ENCODE measurements around the gene NUP153. TPM values are rescaled to one million over a fixed set of nuclear protein-coding genes. Genes with fewer than 3 reads are reported as not detected.

NUP153 gene
- total RNA-seq, 1 donor: 32.6 TPM

GRCh38 chr6:17577059-17577458, 129.7 kb downstream of the NUP153 start:
- no peak for DNase-seq (ENCODE audit: low read depth in 2 of 3, low spot score in 2 of 3)

DNA sequence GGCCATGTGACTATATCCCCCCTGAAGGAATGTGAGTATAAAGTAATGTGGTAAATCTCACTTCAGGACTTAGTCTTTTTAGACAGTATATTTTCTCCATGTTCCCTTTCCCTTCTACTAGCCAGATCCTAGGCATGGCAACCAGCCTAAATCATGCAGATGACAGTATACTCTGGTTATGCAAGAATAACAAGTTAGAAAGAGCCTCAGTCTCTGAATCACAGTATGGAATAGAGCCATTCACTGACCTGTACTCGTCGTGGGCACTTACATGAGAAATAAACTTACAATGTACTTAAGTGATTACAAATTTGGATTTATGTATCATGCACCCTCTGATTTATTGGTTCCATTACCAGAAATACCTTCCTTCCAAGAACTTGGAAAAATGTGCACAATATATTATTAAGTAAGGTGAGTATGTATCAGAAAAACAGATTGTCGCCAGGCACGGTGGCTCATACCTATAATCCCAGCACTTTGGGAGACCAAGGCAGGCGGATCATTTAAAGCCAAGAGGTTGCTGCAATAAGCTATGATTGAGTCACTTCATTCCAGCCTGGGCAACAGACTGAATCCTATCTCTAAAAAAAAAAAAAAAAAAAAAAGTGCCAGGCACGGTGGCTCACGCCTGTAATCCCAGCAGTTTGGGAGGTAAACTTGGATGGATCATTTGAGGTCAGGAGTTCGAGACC, 131.7 kb downstream of the NUP153 start:
- DNase-seq (ENCODE audit: low read depth in 2 of 3, low spot score in 2 of 3): no peak

DNA sequence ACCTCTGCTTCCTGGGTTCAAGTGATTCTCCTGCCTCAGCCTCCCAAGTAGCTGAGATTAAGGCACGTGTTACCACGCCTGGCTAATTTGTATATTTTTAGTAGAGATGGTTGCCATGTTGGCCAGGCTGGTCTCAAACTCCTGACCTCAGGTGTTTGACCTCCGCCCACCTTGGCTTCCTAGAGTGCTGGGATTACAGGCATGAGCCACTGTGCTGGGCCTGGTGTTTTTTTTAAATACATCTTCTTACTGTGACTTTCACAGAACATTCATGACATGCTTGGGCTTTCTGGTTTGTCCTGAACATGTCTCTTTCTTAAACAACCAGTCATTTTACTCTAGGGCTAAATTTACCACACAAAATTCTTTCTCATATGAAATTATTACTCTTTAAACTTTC, 141.3 kb downstream of the NUP153 start:
- no peak for DNase-seq (ENCODE audit: low read depth in 2 of 3, low spot score in 2 of 3)

Small RNA genes lying within 50 kb of the gene (small RNA-seq; reads per million reads assigned to genes)
- gene RF00019 (not detected), gene RNA5SP204 (0.88 reads per million, percentile 25 among the genes with 10 or more reads in this experiment), gene RNU6-190P (not detected), gene SUMO2P13 (not detected)

Other genes starting within 250 kb of the NUP153 start
- gene FAM8A1, start 106.6 kb downstream of the NUP153 start, total RNA-seq: 12.9 TPM

Measured in hematopoietic multipotent progenitor cell (in vitro differentiated cells).